Uterus (tissue), 4 donors: ENCODE results near the gene SMAD4. TPM values are rescaled to one million over a fixed set of nuclear protein-coding genes. Genes with fewer than 3 reads are reported as not detected.

Source experiments
- DNase-seq, 2 donors: peaks; one replicate each; pipeline ENCODE4 v3.0.0-alpha.2; 2019 to 2020
- H3K27ac ChIP-seq, 2 donors: fragments of 200-600 bp; sonication (generic); 1 replicate in 1 of 2; 2 replicates in 1 of 2; pipeline ENCODE4 v1.5.1; 2016 to 2018
- H3K27me3 ChIP-seq, 2 donors: fragments of 200-600 bp; sonication (generic); one replicate each; pipeline ENCODE4 v1.5.1; 2018 to 2019; ENCODE audit warnings: control low read depth in 1 of 2
- H3K36me3 ChIP-seq, 2 donors: fragments of 200-600 bp; sonication (generic); one replicate each; pipeline ENCODE4 v1.5.1; 2019; ENCODE audit warnings: control low read depth in 1 of 2
- H3K4me1 ChIP-seq, 2 donors: fragments of 200-600 bp; sonication (generic); one replicate each; pipeline ENCODE4 v1.5.1; 2018 to 2019; ENCODE audit warnings: control low read depth in 1 of 2
- H3K4me3 ChIP-seq, 2 donors: fragments of 200-600 bp; sonication (generic); 1 replicate in 1 of 2; 2 replicates in 1 of 2; pipeline ENCODE4 v1.5.1; 2018 to 2019; ENCODE audit warnings: mild to moderate bottlenecking in 1 of 2
- H3K9me3 ChIP-seq, 2 donors: fragments of 200-600 bp; sonication (generic); one replicate each; pipeline ENCODE4 v1.5.1; 2019; ENCODE audit warnings: control low read depth in 1 of 2
- CTCF ChIP-seq, 4 experiments: fragments of 200-600 bp in 2 of 4; fragments of 450-650 bp in 2 of 4; sonication (generic) in 2 of 4; IDR thresholded peaks; one replicate each; pipeline ENCODE4 v1.5.1; 2016 to 2019; ENCODE audit warnings: antibody characterized with exemption in 4 of 4, mild to moderate bottlenecking in 2 of 4, moderate library complexity in 1 of 4
- POLR2A ChIP-seq, 2 donors: fragments of 450-650 bp; IDR thresholded peaks; one replicate each; pipeline ENCODE4 v1.6.1; 2016; ENCODE audit warnings: antibody characterized with exemption in 2 of 2, mild to moderate bottlenecking in 1 of 2, moderate library complexity in 1 of 2
- intact Hi-C: fragments of 100-400 bp; cut with DNase I; formaldehyde crosslinking; loops from one replicate; pipeline ENCODE4 v1.15.1; 2023; ENCODE audit warnings: low total_unique reads
- total RNA-seq, 4 donors: library from RNA; depleted of rRNA in 3 of 4; stranded (reverse); fragments of >200 nt in 3 of 4; gene quantifications; one replicate each; pipeline versions ENCODE4 v1.1.0 to v1.2.4, GENCODE V29; 2014 to 2023
- donor health status: DM: yes; HTN: yes; CAD: no.

SMAD4 gene
- total RNA-seq, 4 donors from 2014 or later, result 104 to 198 (median 141) TPM

- Histone ChIP-seq H3K27me3 (no peaks in the 10 kb centered on the region), H3K4me3 (no peak overlapping the region), H3K36me3 (no peaks in the 10 kb centered on the region), H3K4me1 (no peaks in the 10 kb centered on the region), H3K9me3 (no peaks in the 10 kb centered on the region), H3K27ac (no peak overlapping the region)
- DNase-seq, result no peak
- TF ChIP-seq POLR2A (IDR thresholded peaks at IDR 0.05), result no peak
- intact Hi-C loops, result no loop called here
These were observed 68.1 kb downstream of the SMAD4 start for GRCh38 chr18:51098082-51098481.

- Histone ChIP-seq H3K36me3 (no peaks in the 10 kb centered on the region), H3K4me3 (no peak overlapping the region), H3K9me3 (no peaks in the 10 kb centered on the region), H3K4me1 (no peaks in the 10 kb centered on the region), H3K27ac (no peak overlapping the region), H3K27me3 (no peaks in the 10 kb centered on the region)
- TF ChIP-seq POLR2A (IDR thresholded peaks at IDR 0.05) (no peak), CTCF (IDR thresholded peaks at IDR 0.05) (no peak)
- intact Hi-C loops, result no loop called here
- no peak for DNase-seq
These were observed 68.5 kb downstream of the SMAD4 start for GRCh38 chr18:51098513-51098912.

- no peaks in the 10 kb centered on the region for H3K9me3 ChIP-seq
- no peaks in the 10 kb centered on the region for H3K4me1 ChIP-seq
- no peak overlapping the region for H3K27ac ChIP-seq
- intact Hi-C loops, result no loop called here
- no peak overlapping the region for H3K4me3 ChIP-seq
- H3K27me3 ChIP-seq, result no peaks in the 10 kb centered on the region
- no peak for DNase-seq
- no peaks in the 10 kb centered on the region for H3K36me3 ChIP-seq
- no peak for TF ChIP-seq CTCF (IDR thresholded peaks at IDR 0.05)
- no peak for TF ChIP-seq POLR2A (IDR thresholded peaks at IDR 0.05)
These were observed 70.5 kb downstream of the SMAD4 start for GRCh38 chr18:51100385-51101120.

- Histone ChIP-seq H3K27ac (no peak overlapping the region), H3K4me1 (no peaks in the 10 kb centered on the region), H3K36me3 (no peaks in the 10 kb centered on the region), H3K9me3 (no peaks in the 10 kb centered on the region), H3K4me3 (no peak overlapping the region), H3K27me3 (no peaks in the 10 kb centered on the region)
- no peak for DNase-seq
- intact Hi-C loops, result no loop called here
- TF ChIP-seq POLR2A (IDR thresholded peaks at IDR 0.05), result no peak
- no peak for TF ChIP-seq CTCF (IDR thresholded peaks at IDR 0.05)
These were observed 77.1 kb downstream of the SMAD4 start for GRCh38 chr18:51107082-51107481.

DNA sequence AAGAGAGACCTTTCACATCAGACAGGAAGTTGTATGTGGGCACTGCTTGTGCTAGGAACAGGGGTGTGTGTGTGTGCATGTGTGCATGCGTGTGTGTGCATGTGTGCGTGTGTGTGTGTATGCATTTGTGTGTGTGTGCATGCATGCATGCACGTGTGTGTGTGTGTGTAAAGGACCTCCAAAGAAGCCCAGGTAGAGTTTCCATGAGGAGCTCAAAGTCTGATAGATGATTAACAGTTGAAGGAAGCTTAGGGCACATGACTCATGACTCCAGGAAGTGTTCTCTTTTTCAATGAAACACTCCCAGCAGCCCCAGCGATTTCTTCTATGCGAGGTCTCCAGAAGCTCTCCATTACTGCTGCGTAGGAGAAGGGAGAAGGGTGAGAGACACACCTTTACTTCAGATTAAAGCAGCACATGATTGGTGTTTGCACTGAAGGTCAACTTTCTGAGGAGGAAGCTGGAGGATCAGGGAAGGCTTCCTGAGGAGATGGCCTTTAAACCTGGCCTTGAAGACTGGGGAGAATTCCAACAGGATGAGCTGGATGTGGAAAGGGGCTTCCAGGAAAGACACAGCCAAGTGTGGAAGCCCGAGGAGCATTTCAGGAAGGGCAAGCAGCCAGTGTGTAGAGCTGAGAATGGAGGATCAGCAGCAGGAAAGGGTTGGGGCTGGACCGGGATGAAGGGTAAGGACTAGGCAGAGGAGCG, 77.7 kb downstream of the SMAD4 start:
- intact Hi-C loops, result no loop called here
- Histone ChIP-seq H3K4me1 (no peaks in the 10 kb centered on the region), H3K4me3 (no peak overlapping the region), H3K27ac (no peak overlapping the region), H3K9me3 (no peaks in the 10 kb centered on the region), H3K27me3 (no peaks in the 10 kb centered on the region), H3K36me3 (no peaks in the 10 kb centered on the region)
- TF ChIP-seq CTCF (IDR thresholded peaks at IDR 0.05), result no peak
- TF ChIP-seq POLR2A (IDR thresholded peaks at IDR 0.05), result no peak
- no peak for DNase-seq
